CD4-positive, alpha-beta T cell treated with Interferon gamma for 1 hour (primary cell): Measurements from ENCODE around the gene TGM1.

Experiments
- DNase-seq: peaks from one replicate; pipeline ENCODE4 v3.0.0-alpha.2; 2020

The TGM1 gene

DNA sequence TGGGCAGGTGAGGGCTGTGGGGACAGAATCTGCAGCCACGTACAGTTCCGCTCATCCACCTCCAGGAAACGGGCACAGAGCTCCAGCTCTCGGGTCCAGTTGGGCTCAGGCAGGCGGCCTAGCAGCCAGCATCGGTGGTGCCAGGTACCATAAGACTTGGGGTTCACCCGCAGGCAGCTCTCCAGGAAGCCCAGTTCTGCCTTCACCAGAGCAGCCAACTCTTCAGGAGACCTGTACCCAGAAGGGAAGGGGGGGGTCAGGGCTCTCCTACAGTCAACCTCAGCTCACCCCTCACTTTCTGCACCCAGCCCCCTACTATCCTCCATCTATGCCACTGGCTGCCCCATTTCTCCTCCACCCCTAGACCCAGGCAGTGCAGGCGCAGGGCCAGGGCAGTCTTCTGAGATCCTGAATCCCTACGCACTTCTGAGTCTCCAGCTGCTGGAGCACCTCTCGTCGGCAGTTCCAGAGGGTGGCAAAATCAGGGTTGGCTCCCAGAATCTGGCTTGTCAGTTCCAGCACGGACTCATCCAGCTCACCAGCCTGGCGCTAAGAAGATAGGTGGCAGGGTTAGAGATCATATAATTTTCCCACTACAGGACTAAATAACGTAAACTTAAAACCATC is 7.0 kb upstream of the TGM1 start:
- no peak for DNase-seq

GRCh38 chr14:24269368-24269767 is 6.4 kb upstream of the TGM1 start:
- no peak for DNase-seq

DNA sequence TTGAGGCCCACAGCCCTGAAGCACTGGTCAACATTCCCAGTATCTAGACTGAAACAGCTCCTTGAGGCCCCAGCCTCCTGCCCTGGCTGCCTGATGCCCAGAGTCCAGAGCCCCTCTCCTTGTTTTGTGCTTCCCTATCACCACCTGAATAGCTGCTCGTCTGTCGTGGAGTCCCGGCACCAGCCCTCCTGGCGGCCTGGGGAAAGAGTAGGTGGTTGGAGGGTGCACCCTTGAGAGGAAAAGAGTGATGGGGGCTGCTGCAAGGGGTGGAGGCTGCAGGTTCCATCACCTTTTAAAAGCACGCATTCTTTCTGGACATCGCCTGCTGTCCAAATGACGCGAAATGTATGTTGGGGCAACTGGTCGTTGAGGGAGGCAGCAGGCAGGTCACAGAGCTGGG is 5.2 kb upstream of the TGM1 start:
- no peak for DNase-seq

- DNase-seq: no peak
These were observed 4.5 kb upstream of the TGM1 start for GRCh38 chr14:24267516-24267915.

GRCh38 chr14:24266344-24267244 is 3.6 kb upstream of the TGM1 start:
- DNase-seq: no peak

- no peak for DNase-seq
These were observed 1.3 kb upstream of the TGM1 start for GRCh38 chr14:24264298-24264697.

- no peak for DNase-seq
These were observed 871 bp upstream of the TGM1 start for GRCh38 chr14:24263848-24264247.

GRCh38 chr14:24261969-24262327 is 1.0 kb downstream of the TGM1 start:
- DNase-seq: no peak

GRCh38 chr14:24261256-24261968 is 1.6 kb downstream of the TGM1 start:
- DNase-seq: no peak

GRCh38 chr14:24260780-24261157 is 2.2 kb downstream of the TGM1 start:
- no peak for DNase-seq

- DNase-seq: no peak
These were observed 2.8 kb downstream of the TGM1 start for GRCh38 chr14:24260026-24260779.

DNA sequence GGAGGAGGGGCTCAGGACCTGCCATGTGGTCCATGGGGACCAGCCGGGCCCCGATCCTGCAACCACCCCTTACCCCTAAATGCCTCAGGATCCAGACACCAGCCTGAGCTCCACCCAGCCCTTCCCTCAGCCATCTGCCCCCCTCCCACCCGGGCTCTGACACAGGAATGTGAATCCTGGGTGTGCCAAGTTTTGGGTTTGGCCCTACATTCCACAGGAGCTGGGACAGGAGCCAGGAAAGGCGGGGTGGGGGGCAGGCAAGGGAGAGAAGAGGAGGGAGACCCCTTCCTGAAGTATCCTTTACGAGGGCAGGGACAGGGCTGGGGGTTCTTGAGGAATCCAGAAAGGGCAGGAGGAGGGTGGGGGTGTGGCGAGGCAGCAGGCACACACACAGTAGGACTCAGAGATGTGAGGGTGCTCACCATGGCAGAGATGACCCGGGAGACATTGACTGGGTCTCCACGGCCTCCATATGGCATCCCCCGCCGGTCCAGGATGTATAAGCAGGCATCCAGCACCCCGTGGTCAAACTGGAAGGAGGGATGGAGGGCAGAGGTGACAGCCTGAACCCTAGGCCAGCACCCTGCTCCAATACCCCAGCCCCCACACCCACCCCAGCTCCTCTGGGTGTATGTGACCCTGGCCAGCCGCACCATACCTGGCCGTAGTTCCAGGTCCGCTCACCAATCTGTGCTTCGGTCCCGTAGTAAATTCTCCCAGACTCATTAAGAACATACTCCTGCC is 3.5 kb downstream of the TGM1 start:
- DNase-seq: no peak

- DNase-seq: no peak
These were observed 4.3 kb downstream of the TGM1 start for GRCh38 chr14:24258548-24259265.

- no peak for DNase-seq
These were observed 4.9 kb downstream of the TGM1 start for GRCh38 chr14:24258119-24258518.

GRCh38 chr14:24256960-24257359 is 6.0 kb downstream of the TGM1 start:
- DNase-seq: no peak

DNA sequence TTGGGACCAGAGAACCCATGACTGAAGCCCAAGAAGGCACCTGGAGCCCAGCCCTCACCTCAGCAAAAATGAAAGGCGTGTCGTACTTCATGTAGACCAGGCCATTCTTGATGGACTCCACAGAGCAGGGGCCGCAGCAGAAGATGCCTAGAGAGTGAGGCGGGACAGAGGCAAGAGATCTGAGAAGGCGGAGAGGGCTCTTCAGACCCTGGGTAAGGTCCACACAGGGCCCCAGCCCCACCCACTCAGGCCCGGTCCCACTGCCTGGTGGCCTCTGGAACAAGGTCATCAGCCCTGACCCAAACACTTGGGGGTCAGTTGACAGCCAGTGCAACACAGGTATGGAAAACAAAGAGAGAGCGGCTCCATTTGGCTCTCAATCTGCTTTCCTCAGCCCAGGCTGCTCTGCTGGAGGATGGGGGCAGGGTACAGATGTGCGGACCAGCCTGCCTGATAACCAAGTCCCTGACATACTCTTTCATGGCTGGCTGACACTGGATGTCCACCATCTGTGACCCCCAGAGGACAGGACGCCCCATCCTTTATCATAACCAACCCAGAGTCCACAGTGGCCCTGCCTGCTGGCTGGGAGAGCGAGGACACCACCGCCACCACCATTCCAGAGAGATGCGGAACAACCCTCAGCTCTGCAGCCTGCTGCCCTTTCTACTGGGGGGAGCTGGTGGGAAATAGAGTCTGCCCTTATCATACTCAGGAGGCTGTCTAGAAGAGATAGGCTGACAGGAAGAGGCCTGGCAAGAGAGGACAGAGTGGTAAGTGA is 6.9 kb downstream of the TGM1 start:
- no peak for DNase-seq

DNA sequence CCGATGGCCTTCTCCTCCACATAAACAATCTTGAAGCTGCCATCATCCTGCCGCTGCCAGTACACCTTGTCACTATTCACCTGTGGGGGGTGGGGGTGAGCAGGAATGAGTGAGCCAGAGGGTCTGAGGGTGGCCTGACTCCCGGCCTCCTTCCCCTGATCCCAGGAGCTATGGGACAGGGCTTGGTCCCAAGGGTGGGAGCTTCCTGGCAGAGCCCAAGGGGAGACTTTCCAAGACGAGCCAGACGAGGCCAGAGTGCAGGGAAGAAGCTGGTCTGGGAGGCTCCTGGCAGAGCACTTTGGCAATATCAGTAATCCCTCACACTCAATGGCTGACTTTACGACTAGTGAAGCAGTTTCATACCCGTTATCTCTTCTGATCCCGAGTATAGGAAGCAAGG is 7.5 kb downstream of the TGM1 start:
- DNase-seq: no peak

DNA sequence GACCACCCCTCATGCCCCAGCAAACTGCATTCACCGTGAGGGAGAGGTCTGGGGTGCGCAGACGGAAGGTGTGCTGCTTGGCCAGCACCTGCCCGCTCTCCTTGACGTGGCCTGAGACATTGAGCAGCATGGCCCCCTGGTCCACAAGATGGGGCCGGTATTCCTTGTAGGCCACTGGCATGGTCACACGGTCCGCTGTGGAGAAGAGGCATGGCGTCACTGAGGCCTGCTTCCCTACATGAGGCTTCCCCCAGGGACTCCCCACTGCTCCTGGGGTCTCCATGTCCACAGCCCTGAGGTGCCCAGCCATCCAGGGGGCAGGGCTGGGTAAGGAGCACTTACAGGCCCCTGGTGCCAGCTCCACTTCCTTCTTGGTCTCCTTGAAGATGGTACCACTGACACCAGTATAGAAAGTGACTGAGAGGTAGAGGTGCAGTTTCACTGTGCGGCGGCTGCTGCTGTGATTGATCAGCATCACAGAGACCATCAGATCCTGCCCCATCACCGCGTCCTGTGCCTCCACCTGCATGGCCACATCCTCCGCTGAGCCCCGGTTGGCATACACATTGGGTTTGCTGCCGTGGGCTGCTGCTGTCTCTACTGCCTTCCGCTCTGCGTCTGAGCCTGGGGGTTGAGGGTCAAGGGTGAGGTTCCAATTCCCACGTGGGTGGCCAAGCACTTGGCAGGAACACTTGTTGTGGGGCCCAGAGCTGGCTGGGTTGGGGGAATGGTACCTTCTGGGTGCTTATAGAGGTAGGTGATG is 8.2 kb downstream of the TGM1 start:
- no peak for DNase-seq

DNA sequence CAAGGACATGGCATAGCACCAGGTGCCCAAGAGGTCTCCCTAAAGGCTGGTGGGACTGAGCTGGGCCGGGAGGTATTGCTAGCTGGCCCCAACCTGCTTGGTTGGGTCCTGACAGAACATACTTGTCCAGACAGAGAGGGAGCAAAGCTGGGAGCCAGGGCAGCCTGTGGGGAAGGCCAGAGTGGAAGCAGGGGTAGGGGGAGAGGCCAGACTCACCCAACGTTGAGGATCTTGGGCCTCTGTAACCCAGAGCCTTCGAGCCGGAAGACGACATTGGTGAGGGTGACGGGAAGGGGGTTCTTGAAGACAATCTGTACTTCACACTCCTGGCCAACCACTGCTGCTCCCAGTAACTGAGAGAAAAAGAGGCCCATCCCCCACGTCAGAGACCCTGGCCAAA is 9.0 kb downstream of the TGM1 start:
- DNase-seq: no peak
